K562 (cell line): ENCODE results near the gene TARP.

Experiments used
- ATAC-seq: fragments of 200-7000 bp; cut with Tn5 transposase; 3 replicates; pipeline ENCODE4 v1.9.1; 2020; ENCODE audit warnings: moderate library complexity
- BruUV-seq: library from RNA; stranded (reverse); fragments of 400-500 nt; replicated peaks from 2 replicates; lab custom pipeline; 2021; lab: Mats Ljungman, UMichigan
- CTCF ChIA-PET: fragments of 300-600 bp; formaldehyde crosslinking; extraction: SDS; loops from one replicate; lab custom pipeline; 2021; ENCODE audit warnings: low intra/inter-chr PET ratio; lab: Yijun Ruan, JAX
- POLR2A ChIA-PET: fragments of 300-600, 350-650 bp; sonication (Branson Sonifier 250); formaldehyde crosslinking; extraction: SDS; loops from one replicate; lab custom pipeline; 2021; ENCODE audit warnings: antibody characterized with exemption, inconsistent platforms; lab: Yijun Ruan, JAX
- DNase-seq, 4 experiments: peaks; one replicate each; pipeline versions ENCODE4 v3.0.0 to v3.0.0-alpha.2; 2011 to 2018; ENCODE audit warnings: low spot score in 3 of 4, mixed read lengths in 3 of 4; ENCODE audit errors: extremely low read depth in 1 of 4
- FAIRE-seq: peaks from 2 replicates; lab custom pipeline; 2011; peaks lifted over from hg19 to GRCh38; lab: Jason Lieb, UNC
- H2AFZ ChIP-seq: 2 replicates; pipeline ENCODE4 v1.6.0; 2011; ENCODE audit warnings: low read depth, low read length, control low read depth, inconsistent platforms
- H3K27ac ChIP-seq: fragments of 200-600 bp; 3 replicates; pipeline ENCODE4 v1.8.0; 2011; ENCODE audit warnings: low read depth, mild to moderate bottlenecking, control low read depth, inconsistent platforms, low read length, moderate library complexity, mixed read lengths; ENCODE audit errors: extremely low read depth
- H3K27me3 ChIP-seq, 2 experiments: fragments of 300-600 bp in 1 of 2; 2 replicates in 1 of 2; 3 replicates in 1 of 2; pipeline versions ENCODE4 v1.6.0 to v1.8.0; 2011; ENCODE audit warnings: inconsistent platforms in 2 of 2, low read length in 2 of 2, mild to moderate bottlenecking in 1 of 2, mixed read lengths in 1 of 2, moderate library complexity in 1 of 2; ENCODE audit not compliant: control insufficient read depth in 2 of 2, insufficient read depth in 2 of 2
- H3K36me3 ChIP-seq: fragments of 300-600 bp; 3 replicates; pipeline ENCODE4 v1.8.0; 2011; ENCODE audit warnings: mild to moderate bottlenecking, low read length, inconsistent platforms; ENCODE audit not compliant: control insufficient read depth, insufficient read depth
- H3K4me1 ChIP-seq, 2 experiments: fragments of 200-600 bp in 1 of 2; replicated peaks in 1 of 2; 2 replicates in 1 of 2; 3 replicates in 1 of 2; pipeline versions ENCODE4 v1.5.1 to v1.8.0; 2011; ENCODE audit warnings: inconsistent platforms in 2 of 2, low read length in 2 of 2, mild to moderate bottlenecking in 1 of 2, mixed read lengths in 1 of 2, moderate library complexity in 1 of 2; ENCODE audit not compliant: control insufficient read depth in 2 of 2, insufficient read depth in 2 of 2
- H3K4me2 ChIP-seq: 2 replicates; pipeline ENCODE4 v1.6.1; 2011; ENCODE audit warnings: low read length, control low read depth, inconsistent platforms, mixed read lengths; ENCODE audit not compliant: insufficient read depth
- H3K4me3 ChIP-seq: fragments of 200-600 bp; sonication (generic), shearing (Covaris generic); 2 replicates; pipeline ENCODE4 v1.5.1; 2016; ENCODE audit warnings: control low read depth, inconsistent platforms
- H3K79me2 ChIP-seq: fragments of 200-600 bp; 3 replicates; pipeline ENCODE4 v1.8.0; 2011; ENCODE audit warnings: low read length, inconsistent platforms; ENCODE audit not compliant: control insufficient read depth, insufficient read depth
- H3K9ac ChIP-seq, 2 experiments: 2 replicates each; pipeline versions ENCODE4 v1.6.0 to v1.6.1; 2011; ENCODE audit warnings: low read depth in 2 of 2, low read length in 2 of 2, control low read depth in 1 of 2, inconsistent platforms in 1 of 2, mild to moderate bottlenecking in 1 of 2, mixed read lengths in 1 of 2; ENCODE audit not compliant: insufficient read depth in 1 of 2
- H3K9me1 ChIP-seq: one replicate; pipeline ENCODE4 v1.6.0; 2011; ENCODE audit warnings: inconsistent platforms, mild to moderate bottlenecking, low read length, moderate library complexity; ENCODE audit not compliant: control insufficient read depth, insufficient read depth
- H3K9me3 ChIP-seq: replicated peaks from 2 replicates; pipeline ENCODE4 v1.5.1; 2011; ENCODE audit warnings: low read depth, low read length, inconsistent platforms; ENCODE audit not compliant: control insufficient read depth, insufficient read depth
- H4K20me1 ChIP-seq: replicated peaks from 2 replicates; pipeline ENCODE4 v1.6.1; 2011; ENCODE audit warnings: low read length, inconsistent platforms, mixed read lengths; ENCODE audit not compliant: control insufficient read depth, insufficient read depth
- CHAMP1 ChIP-seq: fragments of 450-650 bp; IDR thresholded peaks from 2 replicates; pipeline ENCODE4 v1.6.1; 2016; ENCODE audit warnings: mild to moderate bottlenecking
- DNMT1 ChIP-seq: fragments of 450-650 bp; IDR thresholded peaks from 2 replicates; pipeline ENCODE4 v1.6.1; 2016; ENCODE audit warnings: antibody characterized with exemption, mild to moderate bottlenecking
- KDM5B ChIP-seq: fragments of 200-600 bp; sonication (generic); IDR thresholded peaks from 2 replicates; pipeline ENCODE4 v1.6.1; 2012; ENCODE audit warnings: low read depth, mild to moderate bottlenecking, moderate library complexity, low read length, control low read depth, inconsistent platforms; ENCODE audit not compliant: insufficient replicate concordance
- MAFK ChIP-seq: IDR thresholded peaks from 2 replicates; pipeline ENCODE4 v1.6.1; 2011; ENCODE audit warnings: low read length, improper control_type of control experiment
- MECOM ChIP-seq: fragments of 250-450 bp; sonication (Bioruptor Pico); IDR thresholded peaks from 2 replicates; pipeline ENCODE4 v1.8.0; 2022; ENCODE audit warnings: inconsistent platforms
- NFXL1 ChIP-seq: fragments of 450-650 bp; formaldehyde crosslinking; IDR thresholded peaks from 2 replicates; pipeline ENCODE4 v1.4.0; 2021; ENCODE audit warnings: mild to moderate bottlenecking
- PHF21A ChIP-seq: fragments of 450-650 bp; IDR thresholded peaks from 2 replicates; pipeline ENCODE4 v1.6.1; 2017; ENCODE audit warnings: low read depth, borderline replicate concordance
- SIRT6 ChIP-seq: IDR thresholded peaks from one replicate; pipeline ENCODE4 v1.6.1; 2012; ENCODE audit warnings: low read depth, mild to moderate bottlenecking, control low read depth, inconsistent platforms, low read length, moderate library complexity
- ZEB2 ChIP-seq: fragments of 450-650 bp; IDR thresholded peaks from 2 replicates; pipeline ENCODE4 v1.6.1; 2016
- ZNF263 ChIP-seq: sonication (generic); formaldehyde crosslinking; IDR thresholded peaks from 2 replicates; pipeline ENCODE4 v1.8.0; 2022; ENCODE audit warnings: mild to moderate bottlenecking, missing genetic modification reagents, borderline replicate concordance
- ZNF316 ChIP-seq: fragments of 450-650 bp; IDR thresholded peaks from 2 replicates; pipeline ENCODE4 v1.6.1; 2016
- ZNF740 ChIP-seq, 3 experiments: fragments of 200-800 bp in 1 of 3; sonication (Bioruptor generic) in 1 of 3; sonication (generic) in 1 of 3; formaldehyde crosslinking in 1 of 3; IDR thresholded peaks; 2 replicates each; pipeline versions ENCODE4 v1.6.1 to v1.8.0; 2016 to 2022; ENCODE audit warnings: mild to moderate bottlenecking in 2 of 3, missing compliant biosample characterization in 2 of 3, missing genetic modification characterization in 2 of 3, missing genetic modification reagents in 1 of 3
- WGBS: fragments of 100-300 bp; shearing (Covaris generic); methylation state at CpG from one replicate; pipeline ENCODE4 v1.1.6; 2016; ENCODE audit warnings: low coverage, mixed read lengths; ENCODE audit not compliant: insufficient coverage; ENCODE audit errors: missing lambda C conversion rate; 5-methylcytosine and 5-hydroxymethylcytosine counted together
- in situ Hi-C: fragments of 300-500 bp; cut with MboI; formaldehyde crosslinking; loops from 4 replicates; pipeline ENCODE4 v1.15.0; 2018; ENCODE audit warnings: inconsistent platforms, mixed read lengths
- intact Hi-C: fragments of 100-400 bp; cut with micrococcal nuclease; formaldehyde crosslinking; loops from 2 replicates; pipeline ENCODE4 v1.14.2; 2022
- TF ChIP-seq, protein P1 (sequence below): fragments of 250-450 bp; sonication (Bioruptor Pico); IDR thresholded peaks from 2 replicates; pipeline ENCODE4 v1.8.0; 2021; ENCODE audit warnings: borderline replicate concordance, mild to moderate bottlenecking, moderate library complexity; ENCODE audit not compliant: poor library complexity, severe bottlenecking

The TARP gene

GRCh38 chr7:38242814-38243213 is 30.6 kb downstream of the TARP start:
- no peak overlapping the region for H3K4me2 ChIP-seq
- no TSS peak for BruUV-seq
- no peaks in the 10 kb centered on the region for H4K20me1 ChIP-seq
- FAIRE-seq (no peak), DNase-seq (no peak), ATAC-seq (peak; percentile 41; the same call in 2 of the 3 replicates)
- in situ Hi-C loops (no loop called here), intact Hi-C loops (no loop called here)
- no peaks in the 10 kb centered on the region for H3K4me1 ChIP-seq
- H3K9me1 ChIP-seq = no peaks in the 10 kb centered on the region
- WGBS = 11% methylated on average over 6 of the region's 6 CpGs
- H3K9me3 ChIP-seq = no peaks in the 10 kb centered on the region
- POLR2A ChIA-PET = interaction anchor here (1.0 kb wide), 1 partner anchor 95 kb away, joined by 3 read pairs; no protein-coding TSS in a partner anchor
- H2AFZ ChIP-seq = 0 out of 2 replicates have a peak overlapping the region, but pooled peaks have one; percentile 27
- H3K36me3 ChIP-seq = no peaks in the 10 kb centered on the region
- no peak overlapping the region for H3K9ac ChIP-seq
- peaks cover 4 to 7% of the 10 kb centered on the region in 2 experiments; a peak in 3 of 5 replicates for H3K27me3 ChIP-seq
- CTCF ChIA-PET = no interaction called here
- H3K79me2 ChIP-seq = no peaks in the 10 kb centered on the region
- no peak overlapping the region for H3K27ac ChIP-seq
- no peak overlapping the region for H3K4me3 ChIP-seq
- TF ChIP-seq PHF21A (no peak), DNMT1 (no peak), NFXL1 (CRISPR knock-in tag) (no peak), CHAMP1 (no peak), ZEB2 (no peak), ZNF740 (CRISPR knock-in tag; IDR thresholded peaks at IDR 0.05) (no peak), ZNF740 (tag; IDR thresholded peaks at IDR 0.05) (no peak), ZNF263 (no peak), SIRT6 (no peak), MECOM (CRISPR knock-in tag) (no peak), ZNF316 (no peak), KDM5B (no peak), MAFK (no peak)
- TF ChIP-seq, protein P1, sequence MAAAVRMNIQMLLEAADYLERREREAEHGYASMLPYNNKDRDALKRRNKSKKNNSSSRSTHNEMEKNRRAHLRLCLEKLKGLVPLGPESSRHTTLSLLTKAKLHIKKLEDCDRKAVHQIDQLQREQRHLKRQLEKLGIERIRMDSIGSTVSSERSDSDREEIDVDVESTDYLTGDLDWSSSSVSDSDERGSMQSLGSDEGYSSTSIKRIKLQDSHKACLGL = no peak
